ENCODE data around the gene RAD51B. TPM values are rescaled to one million over a fixed set of nuclear protein-coding genes. Genes with fewer than 3 reads are reported as not detected.

The RAD51B gene
- polyA plus RNA-seq, 1 donor, result 13.3 TPM

DNA sequence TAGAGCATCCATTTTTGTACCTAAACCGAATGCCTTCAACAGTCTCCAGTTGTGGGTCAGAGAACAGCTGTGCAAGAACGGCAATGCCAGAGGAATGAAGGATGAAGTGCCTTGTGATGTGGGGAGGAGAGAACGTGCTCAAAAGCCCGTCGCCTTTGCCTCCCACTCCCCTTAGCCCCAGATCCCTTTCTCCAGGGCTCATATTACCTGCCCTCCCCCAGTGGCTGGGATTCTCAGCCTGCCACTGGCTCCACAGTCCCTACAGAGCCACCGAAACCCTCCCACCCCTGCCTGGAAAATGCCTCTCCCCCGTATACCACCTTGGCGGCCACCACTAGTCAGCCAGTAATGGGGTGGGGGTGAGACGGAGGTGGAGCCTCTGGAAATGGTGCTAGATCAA is 814.8 kb downstream of the RAD51B start:
- DNase-seq, result no peak

DNA sequence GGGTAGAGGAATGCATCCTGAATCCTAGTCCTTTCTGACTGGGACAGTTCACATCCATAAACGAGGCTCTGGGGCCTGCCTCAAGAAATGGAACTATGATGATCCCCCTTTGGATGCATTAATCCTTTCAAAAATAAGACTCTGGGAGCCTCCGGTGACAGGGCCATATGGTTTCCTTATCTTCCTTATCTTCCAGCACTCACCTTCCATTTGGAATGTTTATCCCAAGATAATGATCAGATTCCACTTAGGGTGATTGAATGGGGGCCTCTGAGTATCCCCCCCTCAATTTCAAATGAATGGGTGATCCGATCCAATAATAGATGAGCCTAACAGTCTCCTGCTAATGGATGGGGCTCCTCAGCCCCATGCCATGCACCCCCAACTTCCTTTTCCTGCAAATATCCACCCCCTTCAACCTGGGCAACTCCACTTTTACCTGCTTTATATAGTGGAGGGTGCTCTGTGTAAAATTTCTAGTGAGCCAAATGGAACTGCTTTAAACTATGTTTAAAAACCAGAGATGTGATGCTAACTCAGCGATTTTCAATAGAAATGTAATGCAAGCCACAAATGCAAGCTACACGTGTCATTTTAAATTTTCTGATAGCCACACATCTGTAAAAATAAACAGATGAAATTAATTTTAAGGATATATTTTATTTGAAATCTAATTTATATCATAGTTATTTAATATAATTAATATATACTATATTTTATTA is 815.5 kb downstream of the RAD51B start:
- no peak for DNase-seq

DNA sequence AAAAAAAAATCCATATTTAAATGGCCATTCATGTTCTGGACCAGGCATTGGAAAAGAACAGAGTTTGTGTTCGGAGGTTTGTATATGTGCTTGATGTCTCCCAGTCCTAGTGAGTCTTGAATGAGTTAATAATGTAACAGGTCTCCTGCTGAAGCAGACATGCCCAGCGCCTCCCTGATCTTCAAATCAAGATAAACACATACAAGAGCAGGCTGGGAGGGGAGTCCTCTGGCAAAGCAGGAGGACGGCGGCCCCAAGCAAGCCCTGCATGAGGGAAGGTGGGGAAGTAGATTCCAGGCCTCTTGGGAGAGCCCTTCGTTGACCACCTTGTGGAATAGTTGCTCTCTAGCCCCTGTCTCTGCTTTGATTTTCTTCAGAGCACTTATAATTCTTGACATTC is 817.0 kb downstream of the RAD51B start:
- DNase-seq, result no peak

DNA sequence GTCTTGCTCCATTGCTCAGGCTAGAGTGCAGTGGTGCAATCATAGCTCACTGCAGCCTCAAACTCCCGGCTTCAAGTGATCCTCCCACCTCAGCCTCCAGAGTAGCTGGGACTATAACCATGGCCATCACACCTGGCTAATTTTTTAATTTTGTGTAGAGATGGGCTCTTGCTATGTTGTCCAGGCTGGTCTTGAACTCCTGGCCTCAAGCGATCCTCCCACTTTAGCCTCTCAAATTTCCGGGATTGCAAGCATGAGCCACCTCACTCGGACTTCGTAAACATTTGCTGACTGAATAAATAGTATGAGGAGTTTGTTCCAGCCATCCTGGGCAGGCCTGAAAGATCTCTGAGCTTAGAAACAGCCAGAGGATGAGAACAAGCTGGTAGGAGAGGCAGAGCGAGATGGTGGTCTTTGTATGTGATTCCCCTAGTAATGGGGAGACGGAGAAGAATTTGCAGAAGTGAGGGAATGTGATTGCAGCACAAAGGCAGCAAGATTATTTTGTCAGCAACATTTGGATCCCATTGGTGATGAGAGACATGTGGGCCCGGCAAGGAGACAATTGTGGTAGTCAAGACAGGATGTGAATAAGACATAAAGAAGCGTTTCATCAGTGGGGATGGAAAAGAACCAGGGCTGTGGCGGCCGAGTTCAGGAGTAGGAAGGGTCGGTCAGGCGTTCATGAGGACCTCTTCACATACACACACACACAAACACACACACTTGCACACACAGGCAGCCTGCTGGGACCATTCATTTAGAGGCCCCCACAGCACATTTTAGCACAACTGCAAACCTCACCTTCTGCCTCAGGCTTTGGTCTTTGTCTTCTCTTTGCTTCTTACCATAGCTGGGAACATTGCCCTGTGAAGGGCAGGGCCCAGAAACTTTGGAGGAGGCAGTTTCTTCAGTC is 817.8 kb downstream of the RAD51B start:
- DNase-seq, result no peak

- DNase-seq, result no peak
Observed at GRCh38 chr14:68638141-68638999, 818.8 kb downstream of the RAD51B start.

GRCh38 chr14:68639000-68639757 is 819.6 kb downstream of the RAD51B start:
- no peak for DNase-seq

GRCh38 chr14:68639758-68640574 is 820.4 kb downstream of the RAD51B start:
- no peak for DNase-seq

DNA sequence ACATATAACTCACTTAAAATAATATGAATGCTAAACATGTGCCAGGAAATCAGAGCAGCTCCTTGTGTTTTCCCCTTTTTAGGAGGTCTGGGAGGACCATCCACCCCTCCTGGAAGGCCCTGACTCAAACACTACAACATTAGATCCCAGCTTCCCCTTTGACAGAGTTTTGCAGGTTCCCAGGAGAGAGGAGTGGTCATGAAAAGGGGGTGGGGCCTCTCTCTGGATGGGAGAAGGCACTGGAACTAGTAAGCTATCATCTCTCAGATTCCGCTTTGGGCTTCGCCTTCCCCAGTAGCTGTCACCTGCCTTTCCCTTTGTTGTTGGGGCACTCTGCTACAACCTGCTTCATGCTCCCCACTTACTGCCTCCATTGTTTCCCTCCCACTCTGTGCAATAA is 824.1 kb downstream of the RAD51B start:
- no peak for DNase-seq

DNA sequence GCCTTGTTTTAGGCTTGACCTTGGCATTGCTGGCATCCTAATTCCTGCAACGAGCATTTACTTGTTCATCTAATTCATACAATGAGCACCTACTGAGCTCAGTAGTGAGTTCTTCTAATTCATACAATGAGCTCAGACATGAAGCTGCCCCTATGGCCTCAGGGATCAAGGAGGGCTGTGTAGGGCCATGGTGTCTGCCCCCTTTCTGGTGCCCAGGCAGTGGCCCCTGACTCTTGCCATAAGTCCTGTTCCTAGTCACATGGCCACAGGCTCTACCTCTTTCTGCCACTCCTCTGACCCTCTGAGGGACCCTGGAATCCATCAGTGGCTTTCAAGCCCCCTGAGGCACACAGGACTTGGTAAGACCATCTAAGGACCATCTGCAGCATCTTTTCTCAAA is 824.5 kb downstream of the RAD51B start:
- DNase-seq, result no peak

DNA sequence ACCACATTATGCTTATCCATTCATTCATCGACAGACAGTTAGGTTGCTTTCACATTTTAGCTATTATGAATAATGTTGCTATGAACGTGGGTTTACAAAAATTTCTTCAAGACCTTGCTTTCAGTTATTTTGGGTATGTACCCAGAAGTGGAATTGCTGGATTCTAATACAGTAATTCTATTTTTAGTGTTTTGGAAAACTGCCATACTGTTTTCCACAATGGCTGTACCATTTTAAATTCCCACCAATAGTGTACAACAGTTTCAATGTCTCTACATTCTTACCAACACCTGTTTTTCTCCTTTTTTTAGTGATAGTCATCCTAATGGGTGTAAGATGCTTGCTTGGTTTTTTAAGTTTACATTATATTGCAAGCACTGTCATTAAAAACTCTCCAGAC is 825.8 kb downstream of the RAD51B start:
- DNase-seq, result no peak

DNA sequence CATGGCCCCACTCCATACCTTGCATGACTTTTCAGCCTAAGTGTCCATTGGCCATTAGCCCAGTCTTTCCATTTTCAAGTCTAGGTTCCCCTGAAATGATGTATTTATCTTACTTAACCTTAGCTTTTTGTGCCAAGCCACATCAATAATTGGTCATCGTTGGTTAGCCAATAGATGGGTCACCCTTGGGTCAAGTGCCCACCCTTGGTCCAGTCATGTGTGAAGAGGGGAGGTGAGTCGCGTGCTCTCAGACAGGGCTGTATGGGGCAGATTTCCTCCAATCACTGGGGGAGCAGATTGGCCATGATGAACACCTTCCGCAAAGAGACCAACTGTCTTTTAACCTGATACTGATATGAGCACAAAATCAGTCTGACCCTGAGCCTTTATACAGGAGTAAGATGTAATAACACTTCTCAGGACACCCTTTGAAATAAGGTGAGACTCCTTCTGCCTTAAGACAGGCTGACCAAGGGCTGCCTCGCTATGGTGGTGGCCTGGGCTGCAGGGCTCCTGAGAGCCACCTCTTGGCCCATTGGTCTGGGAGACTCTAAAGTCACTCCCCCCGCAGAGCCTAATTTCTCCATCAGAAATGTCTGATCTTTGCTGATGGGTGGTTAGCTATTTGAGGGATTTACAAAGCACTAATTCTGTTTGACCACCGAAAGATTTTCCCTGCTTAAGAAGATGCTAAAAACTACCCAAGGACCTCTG is 830.1 kb downstream of the RAD51B start:
- DNase-seq, result no peak

GRCh38 chr14:68650404-68650994 is 830.9 kb downstream of the RAD51B start:
- DNase-seq, result no peak

DNA sequence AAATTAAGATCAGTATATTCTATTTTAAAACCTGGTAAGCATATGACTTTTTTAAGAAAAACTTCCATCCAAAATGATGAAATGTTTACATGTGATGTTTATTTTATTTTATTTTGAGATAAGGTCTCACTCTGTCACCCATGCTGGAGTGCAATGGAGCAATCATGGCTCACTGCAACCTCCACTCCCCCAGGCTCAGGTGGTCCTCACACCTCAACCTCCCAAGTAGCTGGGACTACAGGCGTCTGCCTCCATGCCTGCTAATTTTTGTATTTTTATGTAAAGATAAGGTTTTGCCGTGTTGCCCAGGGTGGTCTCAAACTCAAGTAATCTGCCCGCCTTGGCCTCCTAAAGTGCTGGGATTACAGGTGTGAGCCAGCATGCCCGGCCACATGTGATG is 831.5 kb downstream of the RAD51B start:
- DNase-seq, result no peak

GRCh38 chr14:68651652-68652432 is 832.3 kb downstream of the RAD51B start:
- no peak for DNase-seq

DNA sequence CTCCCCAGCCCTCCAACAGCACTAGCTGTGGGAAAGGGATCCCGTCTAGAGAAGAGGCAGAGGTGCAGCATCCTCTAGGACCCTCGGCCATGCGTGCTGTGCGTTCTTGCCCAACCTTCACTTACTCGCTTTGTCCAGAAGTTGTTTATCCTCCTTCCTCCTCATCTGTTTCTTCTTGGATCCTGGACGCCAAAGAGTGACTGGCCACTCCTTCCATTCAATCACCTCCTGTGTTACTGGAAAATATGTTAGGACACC is 832.8 kb downstream of the RAD51B start:
- DNase-seq, result no peak

GRCh38 chr14:68653108-68653507 is 833.5 kb downstream of the RAD51B start:
- DNase-seq, result no peak

GRCh38 chr14:68653804-68654203 is 834.2 kb downstream of the RAD51B start:
- DNase-seq, result no peak

- no peak for DNase-seq
Observed at GRCh38 chr14:68654471-68654941, 834.9 kb downstream of the RAD51B start.

Data from left kidney (tissue), 2 donors.